Tibial artery (tissue), 4 donors: ENCODE results near the gene FCN3.

ENCODE experiments used
- DNase-seq, 2 donors: peaks; one replicate each; pipeline ENCODE4 v3.0.0-alpha.2; 2019
- H3K27ac ChIP-seq, 2 donors: fragments of 200-600 bp; sonication (generic) in 1 of 2; 1 replicate in 1 of 2; 2 replicates in 1 of 2; pipeline ENCODE4 v1.5.1; 2018 to 2019; ENCODE audit warnings: mild to moderate bottlenecking in 1 of 2
- H3K27me3 ChIP-seq, 2 donors: fragments of 200-600 bp; sonication (generic) in 1 of 2; one replicate each; pipeline versions ENCODE4 v1.5.1 to v1.6.0; 2016 to 2019
- H3K36me3 ChIP-seq, 3 donors: fragments of 200-600 bp; sonication (generic) in 2 of 3; one replicate each; pipeline ENCODE4 v1.5.1; 2016 to 2019; ENCODE audit warnings: mild to moderate bottlenecking in 2 of 3
- H3K4me1 ChIP-seq, 4 donors: fragments of 200-600 bp; sonication (generic) in 2 of 4; 1 replicate in 3 of 4; 2 replicates in 1 of 4; pipeline ENCODE4 v1.5.1; 2016 to 2019
- H3K4me3 ChIP-seq, 2 donors: fragments of 200-600 bp; sonication (generic) in 1 of 2; 1 replicate in 1 of 2; 2 replicates in 1 of 2; pipeline ENCODE4 v1.5.1; 2018 to 2019; ENCODE audit warnings: mild to moderate bottlenecking in 2 of 2
- H3K9me3 ChIP-seq, 3 donors: fragments of 200-600 bp; sonication (generic) in 1 of 3; one replicate each; pipeline ENCODE4 v1.5.1; 2016 to 2019
- intact Hi-C: fragments of 100-400 bp; cut with DNase I; formaldehyde crosslinking; loops from one replicate; pipeline ENCODE4 v1.15.0; 2023; ENCODE audit warnings: low total_unique reads
- TF ChIP-seq, protein P1 (sequence below), 2 experiments: fragments of 200-600 bp in 1 of 2; fragments of 450-650 bp in 1 of 2; IDR thresholded peaks; one replicate each; pipeline ENCODE4 v1.5.1; 2017 to 2019; ENCODE audit warnings: antibody characterized with exemption in 2 of 2, mild to moderate bottlenecking in 1 of 2, moderate library complexity in 1 of 2

Gene FCN3

GRCh38 chr1:27349784-27350662 is 24.6 kb downstream of the FCN3 start:
- H3K36me3 ChIP-seq: peaks cover 1 to 23% (median 14%) of the 10 kb centered on the region in 3 donors
- peaks cover 0 to 31% of the 10 kb centered on the region in 2 donors for H3K27me3 ChIP-seq
- no peak overlapping the region for H3K27ac ChIP-seq
- TF ChIP-seq, protein P1, sequence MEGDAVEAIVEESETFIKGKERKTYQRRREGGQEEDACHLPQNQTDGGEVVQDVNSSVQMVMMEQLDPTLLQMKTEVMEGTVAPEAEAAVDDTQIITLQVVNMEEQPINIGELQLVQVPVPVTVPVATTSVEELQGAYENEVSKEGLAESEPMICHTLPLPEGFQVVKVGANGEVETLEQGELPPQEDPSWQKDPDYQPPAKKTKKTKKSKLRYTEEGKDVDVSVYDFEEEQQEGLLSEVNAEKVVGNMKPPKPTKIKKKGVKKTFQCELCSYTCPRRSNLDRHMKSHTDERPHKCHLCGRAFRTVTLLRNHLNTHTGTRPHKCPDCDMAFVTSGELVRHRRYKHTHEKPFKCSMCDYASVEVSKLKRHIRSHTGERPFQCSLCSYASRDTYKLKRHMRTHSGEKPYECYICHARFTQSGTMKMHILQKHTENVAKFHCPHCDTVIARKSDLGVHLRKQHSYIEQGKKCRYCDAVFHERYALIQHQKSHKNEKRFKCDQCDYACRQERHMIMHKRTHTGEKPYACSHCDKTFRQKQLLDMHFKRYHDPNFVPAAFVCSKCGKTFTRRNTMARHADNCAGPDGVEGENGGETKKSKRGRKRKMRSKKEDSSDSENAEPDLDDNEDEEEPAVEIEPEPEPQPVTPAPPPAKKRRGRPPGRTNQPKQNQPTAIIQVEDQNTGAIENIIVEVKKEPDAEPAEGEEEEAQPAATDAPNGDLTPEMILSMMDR (IDR thresholded peaks at IDR 0.05): peak in 1 of 2 experiments; percentile 4
- intact Hi-C loops: loop anchor here (10.0 kb wide), 1 partner anchor 45 kb away; no protein-coding TSS in a partner anchor
- peaks cover 0 to 29% (median 26%) of the 10 kb centered on the region in 4 donors for H3K4me1 ChIP-seq
- no peaks in the 10 kb centered on the region for H3K9me3 ChIP-seq
- H3K4me3 ChIP-seq: peak overlapping the region; percentile 39 to 50
- DNase-seq: no peak

GRCh38 chr1:27348861-27349783 is 25.5 kb downstream of the FCN3 start:
- peaks cover 0 to 14% (median 7%) of the 10 kb centered on the region in 3 donors for H3K36me3 ChIP-seq
- peaks cover 0 to 29% (median 26%) of the 10 kb centered on the region in 4 donors for H3K4me1 ChIP-seq
- H3K9me3 ChIP-seq: no peaks in the 10 kb centered on the region
- H3K27ac ChIP-seq: no peak overlapping the region
- TF ChIP-seq, protein P1 (IDR thresholded peaks at IDR 0.05): no peak
- no peak for DNase-seq
- H3K4me3 ChIP-seq: peak overlapping the region; percentile 39 to 50
- intact Hi-C loops: no loop called here
- peaks cover 0 to 31% of the 10 kb centered on the region in 2 donors for H3K27me3 ChIP-seq

DNA sequence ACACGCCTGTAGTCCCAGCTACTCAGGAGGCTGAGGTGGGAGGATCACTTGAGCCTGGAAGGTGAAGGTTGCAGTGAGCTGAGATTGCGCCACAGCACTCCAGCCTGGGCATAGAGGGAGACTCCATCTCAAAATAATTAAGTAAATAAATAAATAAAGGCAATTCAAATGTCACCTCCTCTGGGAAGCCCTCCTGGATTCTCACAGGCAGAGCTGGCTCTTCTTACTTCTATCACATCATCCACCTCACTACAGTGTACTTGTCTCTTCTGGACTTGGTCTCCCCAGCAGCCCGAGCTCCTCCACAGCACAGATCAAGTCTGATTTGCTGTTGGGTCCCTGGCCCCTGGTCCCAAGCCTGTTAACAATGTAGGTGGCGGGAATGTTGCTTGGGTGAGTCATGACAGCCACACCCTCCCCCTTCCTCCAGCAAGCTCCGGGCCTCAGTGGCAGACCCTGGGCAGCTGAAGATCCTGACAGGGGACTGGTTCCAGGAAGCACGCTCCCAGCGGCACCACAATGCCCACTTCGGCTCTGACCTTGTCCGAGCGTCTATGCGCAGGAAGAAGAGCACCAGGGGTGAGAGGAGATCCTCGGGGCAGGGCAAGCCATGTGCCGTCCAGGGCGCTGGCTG is 27.5 kb downstream of the FCN3 start:
- Histone ChIP-seq H3K36me3 (no peaks in the 10 kb centered on the region), H3K27ac (no peak overlapping the region), H3K4me3 (no peak overlapping the region), H3K4me1 (peaks cover 0 to 29% (median 26%) of the 10 kb centered on the region in 4 donors), H3K9me3 (no peaks in the 10 kb centered on the region), H3K27me3 (peaks cover 0 to 31% of the 10 kb centered on the region in 2 donors)
- TF ChIP-seq, protein P1 (IDR thresholded peaks at IDR 0.05): no peak
- no peak for DNase-seq
- intact Hi-C loops: no loop called here

DNA sequence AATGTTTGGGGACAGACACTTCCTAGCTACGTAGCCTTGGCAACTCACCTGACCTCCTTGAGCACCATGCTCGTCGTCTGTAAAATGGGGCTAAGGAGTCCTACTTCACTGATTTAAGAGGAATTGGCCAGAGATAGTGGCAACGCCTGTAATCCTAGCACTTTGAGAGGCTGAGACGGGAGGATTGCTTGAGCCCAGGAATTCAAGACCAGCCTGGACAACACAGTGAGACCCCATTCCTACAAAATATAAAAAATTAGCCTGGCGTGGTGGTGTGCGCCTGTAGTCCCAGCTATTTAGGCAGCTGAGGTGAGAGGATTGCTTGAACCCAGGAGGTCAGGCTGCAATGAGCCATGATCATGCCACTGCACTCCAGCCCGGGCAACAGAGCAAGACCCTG is 28.3 kb downstream of the FCN3 start:
- H3K9me3 ChIP-seq: no peaks in the 10 kb centered on the region
- peaks cover 0 to 31% of the 10 kb centered on the region in 2 donors for H3K27me3 ChIP-seq
- TF ChIP-seq, protein P1 (IDR thresholded peaks at IDR 0.05): no peak
- H3K36me3 ChIP-seq: no peaks in the 10 kb centered on the region
- no peak for DNase-seq
- intact Hi-C loops: no loop called here
- H3K27ac ChIP-seq: no peak overlapping the region
- H3K4me1 ChIP-seq: peaks cover 0 to 27% (median 23%) of the 10 kb centered on the region in 4 donors
- H3K4me3 ChIP-seq: no peak overlapping the region

- intact Hi-C loops: no loop called here
- Histone ChIP-seq H3K27me3 (peaks cover 0 to 29% of the 10 kb centered on the region in 2 donors), H3K4me3 (no peak overlapping the region), H3K4me1 (peaks cover 0 to 16% (median 12%) of the 10 kb centered on the region in 4 donors), H3K36me3 (no peaks in the 10 kb centered on the region), H3K27ac (no peak overlapping the region), H3K9me3 (no peaks in the 10 kb centered on the region)
- DNase-seq: no peak
- TF ChIP-seq, protein P1 (IDR thresholded peaks at IDR 0.05): no peak
These were observed 29.4 kb downstream of the FCN3 start for GRCh38 chr1:27345272-27345671.
